Psoas muscle (tissue), 8 donors: Measurements from ENCODE around the gene MKKS. TPM values are rescaled to one million over a fixed set of nuclear protein-coding genes. Genes with fewer than 3 reads are reported as not detected.
A peak's percentile ranks its signal among the peaks of the same experiment; 100 is the strongest.

ENCODE experiments used
- ATAC-seq, 4 donors: fragments of 200-7000 bp; cut with Tn5 transposase; one replicate each; pipeline ENCODE4 v1.9.1; 2020; ENCODE audit warnings: moderate library complexity in 3 of 4, mild to moderate bottlenecking in 2 of 4
- DNase-seq, 2 donors: peaks; one replicate each; pipeline ENCODE4 v3.0.0-alpha.2; 2020
- H3K27ac ChIP-seq: fragments of 200-600 bp; one replicate; pipeline ENCODE4 v1.8.0; 2022
- H3K27me3 ChIP-seq, 3 donors: fragments of 200-600 bp in 1 of 3; one replicate each; pipeline versions ENCODE4 v1.6.1 to v1.8.0; 2013 to 2022; ENCODE audit warnings: low read length in 2 of 3, mild to moderate bottlenecking in 2 of 3, moderate library complexity in 1 of 3; ENCODE audit not compliant: insufficient read depth in 3 of 3
- H3K36me3 ChIP-seq, 2 donors: fragments of 200-600 bp in 1 of 2; one replicate each; pipeline versions ENCODE4 v1.6.1 to v1.8.0; 2013 to 2022; ENCODE audit warnings: low read depth in 1 of 2, mild to moderate bottlenecking in 1 of 2, moderate library complexity in 1 of 2; ENCODE audit not compliant: insufficient read depth in 1 of 2
- H3K4me1 ChIP-seq: fragments of 200-600 bp; one replicate; pipeline ENCODE4 v1.8.0; 2022
- H3K4me3 ChIP-seq: fragments of 200-600 bp; one replicate; pipeline ENCODE4 v1.8.0; 2022; ENCODE audit warnings: mild to moderate bottlenecking
- H3K9me3 ChIP-seq: fragments of 200-600 bp; one replicate; pipeline ENCODE4 v1.8.0; 2022
- CTCF ChIP-seq: fragments of 200-600 bp; IDR thresholded peaks from one replicate; pipeline ENCODE4 v1.8.0; 2022; ENCODE audit warnings: antibody characterized with exemption
- WGBS, 3 donors: extraction: QIAGEN DNeasy Blood & Tissue Kit; methylation state at CpG; one replicate each; pipeline versions ENCODE4 v1.1.6 to v1.1.7; 2013; 5-methylcytosine and 5-hydroxymethylcytosine counted together
- intact Hi-C, 2 donors: fragments of 100-400 bp; cut with DNase I; formaldehyde crosslinking; loops; one replicate each; pipeline versions ENCODE4 v1.11.0 to v1.14.2; 2022
- polyA plus RNA-seq, 3 donors: library from polyadenylated mRNA; stranded (reverse); fragments of 200-250 nt; gene quantifications; one replicate each; pipeline ENCODE4 v1.2.3, GENCODE V29; 2013
- total RNA-seq, 4 donors: library from RNA; stranded (reverse); fragmentation: NEBNext Ultra II Directional in 2 of 4; extraction: Animal tissue kit (Norgen Biotek cat#: 25700) in 2 of 4; gene quantifications; one replicate each; pipeline versions ENCODE4 v1.2.1 to v1.2.4, GENCODE V29; 2021 to 2023
- donor health status: healthy with polysubstance abuse.
- donor health status: DM: no; HTN: no; CAD: no; lungs with moderate emphysema.
- donor health status: Bipolar disorder and iron deficiency.
- donor health status: healthy.
- donor health status: DM: yes; HTN: yes; CAD: no.
- donor health status: DM: no; HTN: no; CAD: no.
- donor health status: DM: no; HTN: no; CAD: no.
- donor health status: DM: yes; HTN: yes; CAD: no.

The MKKS gene
- total and polyA plus RNA-seq, 7 donors = 10.5 to 40.1 (median 22.7) TPM

GRCh38 chr20:10449270-10449669 lies 15.2 kb upstream of the MKKS start:
- no peak for DNase-seq
- H3K36me3 ChIP-seq = no peaks in the 10 kb centered on the region
- H3K4me3 ChIP-seq = no peak overlapping the region
- no peaks in the 10 kb centered on the region for H3K27me3 ChIP-seq
- peaks cover 5% of the 10 kb centered on the region for H3K4me1 ChIP-seq
- ATAC-seq = peak in 3 of 4 donors; percentile 85 to 97 (median 97)
- intact Hi-C loops = no loop called here
- no peak for TF ChIP-seq CTCF
- H3K9me3 ChIP-seq = no peaks in the 10 kb centered on the region
- WGBS, 3 donors = 22 to 61% (median 29%) methylated on average over 2 of the region's 2 CpGs
- no peak overlapping the region for H3K27ac ChIP-seq

- TF ChIP-seq CTCF = no peak
- no peaks in the 10 kb centered on the region for H3K27me3 ChIP-seq
- intact Hi-C loops = no loop called here
- peaks cover 5% of the 10 kb centered on the region for H3K4me1 ChIP-seq
- H3K4me3 ChIP-seq = no peak overlapping the region
- no peak overlapping the region for H3K27ac ChIP-seq
- no peaks in the 10 kb centered on the region for H3K36me3 ChIP-seq
- no peak for DNase-seq
- ATAC-seq = no peak
- 89 to 92% (median 91%) methylated on average over 6 of the region's 6 CpGs for WGBS, 3 donors
- no peaks in the 10 kb centered on the region for H3K9me3 ChIP-seq
These were observed 14.5 kb upstream of the MKKS start for GRCh38 chr20:10448270-10449156.

- H3K36me3 ChIP-seq = no peaks in the 10 kb centered on the region
- DNase-seq = no peak
- ATAC-seq = no peak
- TF ChIP-seq CTCF = no peak
- H3K27me3 ChIP-seq = no peaks in the 10 kb centered on the region
- H3K4me3 ChIP-seq = no peak overlapping the region
- no peak overlapping the region for H3K27ac ChIP-seq
- WGBS, 3 donors = 31 to 42% (median 37%) methylated on average over 3 of the region's 3 CpGs
- no peaks in the 10 kb centered on the region for H3K9me3 ChIP-seq
- intact Hi-C loops = no loop called here
- peaks cover 5% of the 10 kb centered on the region for H3K4me1 ChIP-seq
These were observed 13.0 kb upstream of the MKKS start for GRCh38 chr20:10447028-10447427.

GRCh38 chr20:10445758-10446157 lies 11.7 kb upstream of the MKKS start:
- H3K4me1 ChIP-seq = peaks cover 5% of the 10 kb centered on the region
- ATAC-seq = no peak
- WGBS, 3 donors = 82 to 93% (median 88%) methylated on average over 4 of the region's 4 CpGs
- no peaks in the 10 kb centered on the region for H3K36me3 ChIP-seq
- H3K4me3 ChIP-seq = no peak overlapping the region
- no peaks in the 10 kb centered on the region for H3K27me3 ChIP-seq
- no peaks in the 10 kb centered on the region for H3K9me3 ChIP-seq
- no peak for DNase-seq
- no peak overlapping the region for H3K27ac ChIP-seq
- TF ChIP-seq CTCF = no peak
- intact Hi-C loops = no loop called here

GRCh38 chr20:10443936-10444335 lies 9.9 kb upstream of the MKKS start:
- no peak for DNase-seq
- TF ChIP-seq CTCF = no peak
- ATAC-seq = no peak
- Histone ChIP-seq H3K4me1 (peaks cover 5% of the 10 kb centered on the region), H3K27me3 (no peaks in the 10 kb centered on the region), H3K4me3 (no peak overlapping the region), H3K9me3 (no peaks in the 10 kb centered on the region), H3K27ac (no peak overlapping the region), H3K36me3 (no peaks in the 10 kb centered on the region)
- intact Hi-C loops = no loop called here
- WGBS, 3 donors = 75 to 86% (median 85%) methylated on average over 2 of the region's 2 CpGs
